ENCODE data around the gene KLK4.

DNA sequence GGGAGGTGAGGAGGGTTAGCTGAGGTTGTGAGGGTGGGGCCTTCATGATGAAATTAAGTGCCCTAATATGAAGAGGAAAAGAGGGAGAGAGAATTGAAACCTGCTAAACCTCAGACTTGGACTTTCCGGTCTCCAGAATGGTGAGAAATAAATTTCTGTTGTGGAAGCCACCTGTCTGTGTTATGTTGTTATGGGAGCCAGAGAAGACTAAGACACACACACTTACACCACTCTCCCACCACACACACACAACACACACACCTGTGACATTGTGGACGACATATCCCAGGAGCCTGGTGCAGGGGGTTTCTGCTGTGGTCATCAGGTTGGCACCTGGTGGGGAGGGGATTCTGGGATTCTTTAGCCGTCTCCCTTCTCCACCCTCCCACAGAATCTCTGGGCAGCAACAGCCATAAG lies 14.0 kb downstream of the KLK4 start:
- TF ChIP-seq POLR2A (IDR thresholded peaks at IDR 0.05) (no peak), POLR2AphosphoS5 (IDR thresholded peaks at IDR 0.05) (no peak)
- TF ChIP-seq, protein P1, sequence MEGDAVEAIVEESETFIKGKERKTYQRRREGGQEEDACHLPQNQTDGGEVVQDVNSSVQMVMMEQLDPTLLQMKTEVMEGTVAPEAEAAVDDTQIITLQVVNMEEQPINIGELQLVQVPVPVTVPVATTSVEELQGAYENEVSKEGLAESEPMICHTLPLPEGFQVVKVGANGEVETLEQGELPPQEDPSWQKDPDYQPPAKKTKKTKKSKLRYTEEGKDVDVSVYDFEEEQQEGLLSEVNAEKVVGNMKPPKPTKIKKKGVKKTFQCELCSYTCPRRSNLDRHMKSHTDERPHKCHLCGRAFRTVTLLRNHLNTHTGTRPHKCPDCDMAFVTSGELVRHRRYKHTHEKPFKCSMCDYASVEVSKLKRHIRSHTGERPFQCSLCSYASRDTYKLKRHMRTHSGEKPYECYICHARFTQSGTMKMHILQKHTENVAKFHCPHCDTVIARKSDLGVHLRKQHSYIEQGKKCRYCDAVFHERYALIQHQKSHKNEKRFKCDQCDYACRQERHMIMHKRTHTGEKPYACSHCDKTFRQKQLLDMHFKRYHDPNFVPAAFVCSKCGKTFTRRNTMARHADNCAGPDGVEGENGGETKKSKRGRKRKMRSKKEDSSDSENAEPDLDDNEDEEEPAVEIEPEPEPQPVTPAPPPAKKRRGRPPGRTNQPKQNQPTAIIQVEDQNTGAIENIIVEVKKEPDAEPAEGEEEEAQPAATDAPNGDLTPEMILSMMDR (IDR thresholded peaks at IDR 0.05): no peak
